ENCODE measurements around the gene SNAPC1. TPM values are rescaled to one million over a fixed set of nuclear protein-coding genes. Genes with fewer than 3 reads are reported as not detected.
A peak's percentile ranks its signal among the peaks of the same experiment; 100 is the strongest.

The SNAPC1 gene
- total and polyA plus RNA-seq, 2 of the 13 experiments (the other 11 are each of a cell fraction or from before 2014, with no cell fraction given): 2.6 to 8.5 TPM

DNA sequence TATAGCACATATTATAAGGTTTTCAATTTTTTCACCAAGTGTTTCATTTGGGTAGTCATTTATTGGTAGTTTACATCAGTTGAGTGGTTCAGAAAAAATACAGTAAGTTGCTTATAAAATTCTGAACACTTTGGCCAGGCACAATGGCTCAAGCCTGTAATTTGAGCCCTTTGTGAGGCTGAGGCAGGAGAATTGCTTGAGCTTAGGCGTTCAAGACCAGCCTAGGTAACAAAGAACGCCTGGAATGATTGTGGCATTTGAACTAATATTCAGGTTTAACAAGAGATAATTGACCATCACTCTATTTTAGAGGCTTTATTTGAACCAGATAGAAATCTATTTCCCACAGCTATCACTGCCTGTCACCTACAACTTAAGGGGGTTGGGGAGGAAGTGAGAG lies 44.2 kb upstream of the SNAPC1 start:
- Histone ChIP-seq H3K36me3 (replicated peaks in 1 of 2; ENCODE audit: control insufficient read depth in 1 of 2, insufficient read depth in 2 of 2, low read length in 2 of 2) (peaks cover 5 to 15% of the 10 kb centered on the region in 2 experiments; a peak in 4 of 5 replicates), H2AFZ (ENCODE audit: low read length) (no peak overlapping the region), H3K27ac (ENCODE audit: extremely low read length, insufficient read depth, low read length) (no peak overlapping the region), H3K27me3 (ENCODE audit: control insufficient read depth in 1 of 2, insufficient read depth in 2 of 2, low read length in 2 of 2) (no peaks in the 10 kb centered on the region), H3K4me2 (ENCODE audit: low read depth, low read length) (no peak overlapping the region), H3K79me2 (ENCODE audit: insufficient read depth, low read length) (peaks cover 91% of the 10 kb centered on the region), H4K20me1 (ENCODE audit: insufficient read depth, low read length) (peaks cover 83% of the 10 kb centered on the region), H3K4me1 (ENCODE audit: insufficient read depth, low read length) (peaks cover 63% of the 10 kb centered on the region), H3K4me3 (replicated peaks in 1 of 3; ENCODE audit: insufficient read depth in 1 of 3, low read depth in 2 of 3, low read length in 3 of 3) (no peak overlapping the region), H3K9ac (ENCODE audit: insufficient read depth, low read depth, low read length) (no peak overlapping the region), H3K9me3 (ENCODE audit: low read length) (no peaks in the 10 kb centered on the region)
- FAIRE-seq (no peak), DNase-seq (ENCODE audit: low spot score) (no peak), ATAC-seq (no peak)
- POLR2A ChIA-PET: interaction anchor here (0.9 kb wide), 1 partner anchor 23 kb away, joined by 3 read pairs; the partner anchor contains the start of gene HIF1A
- 100% methylated on average over 2 of the region's 2 CpGs for WGBS (ENCODE audit: low lambda C conversion rate)
- BruUV-seq (replicated peaks): no TSS peak
- intact Hi-C loops (cut with micrococcal nuclease; ENCODE audit: unreplicated experiment): loop anchor here (5.0 kb wide), 1 partner anchor 111 kb away; no protein-coding TSS in a partner anchor
- in situ Hi-C loops (cut with HindIII; ENCODE audit: extremely low pct_ligation_motif_present, low pct_unique_long_range_greater_than_20kb): no loop called here
- TF ChIP-seq ZNF367 (CRISPR knock-in tag; IDR thresholded peaks at IDR 0.05; ENCODE audit: borderline replicate concordance) (no peak), GLI4 (CRISPR knock-in tag; IDR thresholded peaks at IDR 0.05; ENCODE audit: borderline replicate concordance) (no peak), IKZF1 (IDR thresholded peaks at IDR 0.05) (no peak), SP5 (CRISPR knock-in tag; IDR thresholded peaks at IDR 0.05; ENCODE audit: borderline replicate concordance, low read depth) (no peak), RBM22 (optimal IDR thresholded peaks at IDR 0.05; ENCODE audit: low read length) (peak; percentile 80)
- TF ChIP-seq, protein P1, sequence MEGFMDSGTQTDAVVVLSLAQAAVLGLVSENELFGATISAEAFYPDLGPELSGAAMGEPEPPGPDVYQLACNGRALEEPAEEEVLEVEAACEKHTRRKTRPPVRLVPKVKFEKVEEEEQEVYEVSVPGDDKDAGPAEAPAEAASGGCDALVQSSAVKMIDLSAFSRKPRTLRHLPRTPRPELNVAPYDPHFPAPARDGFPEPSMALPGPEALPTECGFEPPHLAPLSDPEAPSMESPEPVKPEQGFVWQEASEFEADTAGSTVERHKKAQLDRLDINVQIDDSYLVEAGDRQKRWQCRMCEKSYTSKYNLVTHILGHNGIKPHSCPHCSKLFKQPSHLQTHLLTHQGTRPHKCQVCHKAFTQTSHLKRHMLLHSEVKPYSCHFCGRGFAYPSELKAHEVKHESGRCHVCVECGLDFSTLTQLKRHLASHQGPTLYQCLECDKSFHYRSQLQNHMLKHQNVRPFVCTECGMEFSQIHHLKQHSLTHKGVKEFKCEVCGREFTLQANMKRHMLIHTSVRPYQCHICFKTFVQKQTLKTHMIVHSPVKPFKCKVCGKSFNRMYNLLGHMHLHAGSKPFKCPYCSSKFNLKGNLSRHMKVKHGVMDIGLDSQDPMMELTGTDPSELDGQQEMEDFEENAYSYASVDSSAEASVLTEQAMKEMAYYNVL (CRISPR knock-in tag; IDR thresholded peaks at IDR 0.05; ENCODE audit: borderline replicate concordance): no peak
- TF ChIP-seq, protein P2, sequence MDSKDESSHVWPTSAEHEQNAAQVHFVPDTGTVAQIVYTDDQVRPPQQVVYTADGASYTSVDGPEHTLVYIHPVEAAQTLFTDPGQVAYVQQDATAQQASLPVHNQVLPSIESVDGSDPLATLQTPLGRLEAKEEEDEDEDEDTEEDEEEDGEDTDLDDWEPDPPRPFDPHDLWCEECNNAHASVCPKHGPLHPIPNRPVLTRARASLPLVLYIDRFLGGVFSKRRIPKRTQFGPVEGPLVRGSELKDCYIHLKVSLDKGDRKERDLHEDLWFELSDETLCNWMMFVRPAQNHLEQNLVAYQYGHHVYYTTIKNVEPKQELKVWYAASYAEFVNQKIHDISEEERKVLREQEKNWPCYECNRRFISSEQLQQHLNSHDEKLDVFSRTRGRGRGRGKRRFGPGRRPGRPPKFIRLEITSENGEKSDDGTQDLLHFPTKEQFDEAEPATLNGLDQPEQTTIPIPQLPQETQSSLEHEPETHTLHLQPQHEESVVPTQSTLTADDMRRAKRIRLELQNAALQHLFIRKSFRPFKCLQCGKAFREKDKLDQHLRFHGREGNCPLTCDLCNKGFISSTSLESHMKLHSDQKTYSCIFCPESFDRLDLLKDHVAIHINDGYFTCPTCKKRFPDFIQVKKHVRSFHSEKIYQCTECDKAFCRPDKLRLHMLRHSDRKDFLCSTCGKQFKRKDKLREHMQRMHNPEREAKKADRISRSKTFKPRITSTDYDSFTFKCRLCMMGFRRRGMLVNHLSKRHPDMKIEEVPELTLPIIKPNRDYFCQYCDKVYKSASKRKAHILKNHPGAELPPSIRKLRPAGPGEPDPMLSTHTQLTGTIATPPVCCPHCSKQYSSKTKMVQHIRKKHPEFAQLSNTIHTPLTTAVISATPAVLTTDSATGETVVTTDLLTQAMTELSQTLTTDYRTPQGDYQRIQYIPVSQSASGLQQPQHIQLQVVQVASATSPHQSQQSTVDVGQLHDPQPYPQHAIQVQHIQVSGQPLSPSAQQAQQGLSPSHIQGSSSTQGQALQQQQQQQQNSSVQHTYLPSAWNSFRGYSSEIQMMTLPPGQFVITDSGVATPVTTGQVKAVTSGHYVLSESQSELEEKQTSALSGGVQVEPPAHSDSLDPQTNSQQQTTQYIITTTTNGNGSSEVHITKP (CRISPR knock-in tag; IDR thresholded peaks at IDR 0.05; ENCODE audit: low read depth): no peak
- CTCF ChIA-PET (ENCODE audit: low intra/inter-chr PET ratio, low total read pairs): no interaction called here
